ENCODE data around the gene RAE1. TPM values are rescaled to one million over a fixed set of nuclear protein-coding genes. Genes with fewer than 3 reads are reported as not detected.
A peak's percentile ranks its signal among the peaks of the same experiment; 100 is the strongest.

RAE1 gene
- total RNA-seq, 2 donors from 2014 or later, result 15.0 to 20.4 TPM

DNA sequence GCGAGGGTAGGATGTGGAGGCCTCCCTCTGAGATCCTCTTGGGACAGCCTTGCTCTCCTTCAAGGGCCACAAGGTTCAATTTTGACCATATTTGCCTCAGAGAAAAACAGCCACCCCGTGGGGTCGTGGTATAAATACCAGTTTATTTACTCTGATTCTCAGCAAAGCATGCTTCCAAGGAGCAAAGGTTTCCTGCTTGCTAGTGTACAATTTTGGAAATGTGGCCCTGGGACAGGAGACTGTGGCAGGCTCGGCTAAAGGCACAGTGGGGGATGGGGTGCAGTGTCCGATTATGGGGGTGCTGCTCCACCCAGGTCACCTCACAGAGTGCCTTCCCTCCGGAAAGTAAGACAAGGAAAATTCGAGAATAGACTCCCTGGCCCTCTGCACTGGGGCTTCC is 71.2 kb downstream of the RAE1 start:
- Histone ChIP-seq H3K27ac (no peak overlapping the region), H3K9me3 (no peaks in the 10 kb centered on the region), H3K4me3 (no peak overlapping the region), H3K4me1 (ENCODE audit: control insufficient read depth in 1 of 2, low read depth in 2 of 2) (no peaks in the 10 kb centered on the region), H3K36me3 (no peaks in the 10 kb centered on the region), H3K27me3 (replicated peaks; ENCODE audit: insufficient read depth) (no peaks in the 10 kb centered on the region)
- TF ChIP-seq CTCF (IDR thresholded peaks at IDR 0.05), result no peak
- DNase-seq (ENCODE audit: low spot score), result no peak
- ATAC-seq (ENCODE audit: insufficient number of reproducible peaks, low FRiP score, low read depth), result no peak

- DNase-seq (ENCODE audit: low spot score), result no peak
- H3K4me1 ChIP-seq (ENCODE audit: control insufficient read depth in 1 of 2, low read depth in 2 of 2), result peaks cover 4 to 19% of the 10 kb centered on the region in 2 donors
- H3K27me3 ChIP-seq (replicated peaks; ENCODE audit: insufficient read depth), result no peaks in the 10 kb centered on the region
- ATAC-seq (ENCODE audit: insufficient number of reproducible peaks, low FRiP score, low read depth), result no peak
- TF ChIP-seq CTCF (IDR thresholded peaks at IDR 0.05), result no peak
- H3K27ac ChIP-seq, result no peak overlapping the region
- no peaks in the 10 kb centered on the region for H3K36me3 ChIP-seq
- H3K9me3 ChIP-seq, result no peaks in the 10 kb centered on the region
- no peak overlapping the region for H3K4me3 ChIP-seq
Observed at GRCh38 chr20:57425150-57426013, 74.3 kb downstream of the RAE1 start.

GRCh38 chr20:57426271-57426689 is 75.2 kb downstream of the RAE1 start:
- H3K27me3 ChIP-seq (replicated peaks; ENCODE audit: insufficient read depth), result no peaks in the 10 kb centered on the region
- peaks cover 4 to 19% of the 10 kb centered on the region in 2 donors for H3K4me1 ChIP-seq (ENCODE audit: control insufficient read depth in 1 of 2, low read depth in 2 of 2)
- no peaks in the 10 kb centered on the region for H3K9me3 ChIP-seq
- no peak for TF ChIP-seq CTCF (IDR thresholded peaks at IDR 0.05)
- H3K27ac ChIP-seq, result no peak overlapping the region
- DNase-seq (ENCODE audit: low spot score) (no peak), ATAC-seq (ENCODE audit: insufficient number of reproducible peaks, low FRiP score, low read depth) (no peak)
- H3K4me3 ChIP-seq, result no peak overlapping the region
- H3K36me3 ChIP-seq, result no peaks in the 10 kb centered on the region

DNA sequence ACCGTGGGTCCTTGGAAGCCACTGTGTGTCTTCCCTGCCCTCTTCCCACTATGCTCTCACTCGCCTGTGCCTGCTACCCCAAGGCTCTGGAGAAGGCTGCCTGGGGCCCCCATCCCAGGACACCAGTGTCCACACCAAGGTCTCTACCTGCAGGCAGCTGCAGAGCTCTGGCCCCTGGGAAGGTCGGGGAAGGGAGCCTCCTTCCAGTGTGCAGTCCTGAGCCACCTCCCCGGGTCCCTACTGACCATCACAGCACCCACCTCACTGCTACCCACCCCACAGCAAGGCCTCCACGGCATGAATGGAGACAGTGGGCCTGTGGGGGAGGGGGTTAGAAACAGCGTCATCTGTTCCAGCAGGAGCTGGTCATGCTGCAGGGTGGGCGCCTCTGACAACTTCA is 75.8 kb downstream of the RAE1 start:
- H3K27me3 ChIP-seq (replicated peaks; ENCODE audit: insufficient read depth), result no peaks in the 10 kb centered on the region
- H3K4me3 ChIP-seq, result no peak overlapping the region
- no peak for ATAC-seq (ENCODE audit: insufficient number of reproducible peaks, low FRiP score, low read depth)
- H3K9me3 ChIP-seq, result no peaks in the 10 kb centered on the region
- no peak overlapping the region for H3K27ac ChIP-seq
- DNase-seq (ENCODE audit: low spot score), result no peak
- H3K36me3 ChIP-seq, result no peaks in the 10 kb centered on the region
- H3K4me1 ChIP-seq (ENCODE audit: control insufficient read depth in 1 of 2, low read depth in 2 of 2), result peaks cover 4 to 19% of the 10 kb centered on the region in 2 donors
- TF ChIP-seq CTCF (IDR thresholded peaks at IDR 0.05), result no peak

GRCh38 chr20:57428324-57429158 is 77.5 kb downstream of the RAE1 start:
- Histone ChIP-seq H3K4me1 (ENCODE audit: control insufficient read depth in 1 of 2, low read depth in 2 of 2) (peaks cover 11 to 31% of the 10 kb centered on the region in 2 donors), H3K27ac (peak overlapping the region; percentile 36 to 57)
- no peak for DNase-seq (ENCODE audit: low spot score)

More at GRCh38 chr20:57428324-57429158, 77.5 kb downstream of the RAE1 start:
- peak; percentile 65 for ATAC-seq (ENCODE audit: insufficient number of reproducible peaks, low FRiP score, low read depth)
- Histone ChIP-seq H3K9me3 (no peaks in the 10 kb centered on the region), H3K4me3 (peak overlapping the region; percentile 19), H3K27me3 (replicated peaks; ENCODE audit: insufficient read depth) (no peaks in the 10 kb centered on the region), H3K36me3 (no peaks in the 10 kb centered on the region)
- peak; percentile 25 for TF ChIP-seq CTCF (IDR thresholded peaks at IDR 0.05)
